Karpas-422 (cell line): ENCODE measurements around the gene DSC3. TPM values are rescaled to one million over a fixed set of nuclear protein-coding genes. Genes with fewer than 3 reads are reported as not detected.

Experiments used
- DNase-seq: peaks from one replicate; pipeline ENCODE4 v3.0.0-alpha.2; 2015
- H2AFZ ChIP-seq: fragments of 200-600 bp; sonication (generic); 2 replicates; pipeline ENCODE4 v1.6.1; 2014; ENCODE audit warnings: antibody characterized with exemption, low read length, mixed read lengths
- H3K27ac ChIP-seq: fragments of 200-600 bp; sonication (generic); 2 replicates; pipeline ENCODE4 v1.5.1; 2014; ENCODE audit warnings: mild to moderate bottlenecking, low read length, moderate library complexity
- H3K27me3 ChIP-seq: fragments of 200-600 bp; sonication (generic); 2 replicates; pipeline ENCODE4 v1.6.1; 2014; ENCODE audit warnings: low read length, mixed read lengths
- H3K36me3 ChIP-seq: fragments of 200-600 bp; sonication (generic); 2 replicates; pipeline ENCODE4 v1.6.1; 2014; ENCODE audit warnings: low read length, mixed read lengths; ENCODE audit not compliant: insufficient read depth
- H3K4me1 ChIP-seq: fragments of 200-600 bp; sonication (generic); 2 replicates; pipeline ENCODE4 v1.6.1; 2014; ENCODE audit warnings: mild to moderate bottlenecking, low read length, mixed read lengths
- H3K4me2 ChIP-seq: fragments of 200-600 bp; sonication (generic); 2 replicates; pipeline ENCODE4 v1.6.1; 2014; ENCODE audit warnings: low read length, low read depth, mild to moderate bottlenecking; ENCODE audit not compliant: poor library complexity, severe bottlenecking
- H3K4me3 ChIP-seq: fragments of 200-600 bp; sonication (generic); 2 replicates; pipeline ENCODE4 v1.5.1; 2014; ENCODE audit warnings: mild to moderate bottlenecking, antibody characterized with exemption, low read length, mixed read lengths
- H3K79me2 ChIP-seq: fragments of 200-600 bp; sonication (generic); 2 replicates; pipeline ENCODE4 v1.6.1; 2014; ENCODE audit warnings: mild to moderate bottlenecking, low read length, mixed read lengths
- H3K9ac ChIP-seq: fragments of 200-600 bp; sonication (generic); 2 replicates; pipeline ENCODE4 v1.6.0; 2014; ENCODE audit warnings: low read length
- H3K9me2 ChIP-seq: fragments of 200-600 bp; sonication (generic), shearing (Covaris generic); replicated peaks from 2 replicates; pipeline ENCODE4 v1.6.0; 2014; ENCODE audit warnings: mild to moderate bottlenecking, low read length, moderate library complexity; ENCODE audit not compliant: insufficient read depth
- H3K9me3 ChIP-seq: fragments of 300-700, 200-600 bp; sonication (generic); 2 replicates; pipeline ENCODE4 v1.6.1; 2014; ENCODE audit warnings: low read length, mixed read lengths
- H4K20me1 ChIP-seq: fragments of 200-600 bp; sonication (generic); 2 replicates; pipeline ENCODE4 v1.6.1; 2014; ENCODE audit warnings: mild to moderate bottlenecking, antibody characterized with exemption, low read length, low read depth; ENCODE audit not compliant: insufficient read depth
- total RNA-seq: library from RNA; depleted of rRNA; stranded (reverse); fragments of >200 nt; shearing (Covaris generic); gene quantifications from 2 replicates; pipeline ENCODE4 v1.2.3, GENCODE V29; 2014; ENCODE audit warnings: low replicate concordance

The DSC3 gene
- total RNA-seq, 1 experiment from 2014 or later, result 0.22 TPM

- H4K20me1 ChIP-seq, result no peaks in the 10 kb centered on the region
- H3K9me3 ChIP-seq, result no peaks in the 10 kb centered on the region
- H3K9me2 ChIP-seq, result no peaks in the 10 kb centered on the region; the same call in 1 of the 2 replicates
- H3K36me3 ChIP-seq, result no peaks in the 10 kb centered on the region
- H2AFZ ChIP-seq, result peak overlapping the region; percentile 86
- H3K4me3 ChIP-seq, result no peak overlapping the region
- no peak overlapping the region for H3K27ac ChIP-seq
- no peaks in the 10 kb centered on the region for H3K79me2 ChIP-seq
- H3K4me1 ChIP-seq, result peaks cover 16% of the 10 kb centered on the region
- peaks cover 3% of the 10 kb centered on the region; the same call in 1 of the 2 replicates for H3K27me3 ChIP-seq
- DNase-seq, result no peak
- H3K9ac ChIP-seq, result no peak overlapping the region
- H3K4me2 ChIP-seq, result peak overlapping the region; percentile 9
Measured at GRCh38 chr18:31065036-31065773, 22.7 kb upstream of the DSC3 start.

- peak overlapping the region; percentile 86 for H2AFZ ChIP-seq
- H3K4me1 ChIP-seq, result peaks cover 17% of the 10 kb centered on the region
- H4K20me1 ChIP-seq, result no peaks in the 10 kb centered on the region
- H3K9me3 ChIP-seq, result no peaks in the 10 kb centered on the region
- H3K9ac ChIP-seq, result no peak overlapping the region
- H3K36me3 ChIP-seq, result no peaks in the 10 kb centered on the region
- H3K4me2 ChIP-seq, result no peak overlapping the region
- no peak for DNase-seq
- peaks cover 3% of the 10 kb centered on the region; the same call in 1 of the 2 replicates for H3K27me3 ChIP-seq
- H3K9me2 ChIP-seq, result no peaks in the 10 kb centered on the region; the same call in 1 of the 2 replicates
- H3K4me3 ChIP-seq, result no peak overlapping the region
- no peaks in the 10 kb centered on the region for H3K79me2 ChIP-seq
- H3K27ac ChIP-seq, result no peak overlapping the region
Measured at GRCh38 chr18:31064130-31064529, 21.6 kb upstream of the DSC3 start.

GRCh38 chr18:31061945-31062344 lies 19.4 kb upstream of the DSC3 start:
- H3K9me2 ChIP-seq, result no peaks in the 10 kb centered on the region; the same call in 1 of the 2 replicates
- no peak for DNase-seq
- no peaks in the 10 kb centered on the region for H3K9me3 ChIP-seq
- peaks cover 27% of the 10 kb centered on the region for H3K4me1 ChIP-seq
- no peak overlapping the region for H3K4me2 ChIP-seq
- H3K36me3 ChIP-seq, result no peaks in the 10 kb centered on the region
- no peak overlapping the region for H3K9ac ChIP-seq
- no peak overlapping the region for H3K4me3 ChIP-seq
- H4K20me1 ChIP-seq, result no peaks in the 10 kb centered on the region
- H3K27ac ChIP-seq, result no peak overlapping the region
- H2AFZ ChIP-seq, result no peak overlapping the region
- no peaks in the 10 kb centered on the region for H3K79me2 ChIP-seq
- peaks cover 3% of the 10 kb centered on the region; the same call in 1 of the 2 replicates for H3K27me3 ChIP-seq

- no peaks in the 10 kb centered on the region for H3K79me2 ChIP-seq
- no peak overlapping the region for H3K4me2 ChIP-seq
- no peak overlapping the region for H3K9ac ChIP-seq
- no peaks in the 10 kb centered on the region for H3K9me2 ChIP-seq
- peaks cover 10% of the 10 kb centered on the region for H3K4me1 ChIP-seq
- no peaks in the 10 kb centered on the region; the same call in 1 of the 2 replicates for H3K36me3 ChIP-seq
- no peak overlapping the region for H3K4me3 ChIP-seq
- no peak for DNase-seq
- no peaks in the 10 kb centered on the region for H3K27me3 ChIP-seq
- no peaks in the 10 kb centered on the region for H4K20me1 ChIP-seq
- H3K27ac ChIP-seq, result no peak overlapping the region
- H3K9me3 ChIP-seq, result no peaks in the 10 kb centered on the region
- no peak overlapping the region for H2AFZ ChIP-seq
Measured at GRCh38 chr18:31058897-31059296, 16.4 kb upstream of the DSC3 start.

GRCh38 chr18:31057917-31058316 lies 15.4 kb upstream of the DSC3 start:
- no peak for DNase-seq
- no peak overlapping the region for H3K9ac ChIP-seq
- H3K4me3 ChIP-seq, result no peak overlapping the region
- no peak overlapping the region for H3K4me2 ChIP-seq
- H2AFZ ChIP-seq, result no peak overlapping the region
- no peaks in the 10 kb centered on the region for H3K9me3 ChIP-seq
- no peaks in the 10 kb centered on the region for H3K9me2 ChIP-seq
- H4K20me1 ChIP-seq, result no peaks in the 10 kb centered on the region
- H3K4me1 ChIP-seq, result peaks cover 10% of the 10 kb centered on the region
- no peaks in the 10 kb centered on the region; the same call in 1 of the 2 replicates for H3K36me3 ChIP-seq
- no peaks in the 10 kb centered on the region for H3K79me2 ChIP-seq
- H3K27me3 ChIP-seq, result no peaks in the 10 kb centered on the region
- no peak overlapping the region for H3K27ac ChIP-seq

GRCh38 chr18:31057051-31057450 lies 14.5 kb upstream of the DSC3 start:
- H4K20me1 ChIP-seq, result no peaks in the 10 kb centered on the region
- H3K27ac ChIP-seq, result no peak overlapping the region
- no peaks in the 10 kb centered on the region for H3K27me3 ChIP-seq
- peaks cover 10% of the 10 kb centered on the region for H3K4me1 ChIP-seq
- H3K4me3 ChIP-seq, result no peak overlapping the region
- H3K79me2 ChIP-seq, result no peaks in the 10 kb centered on the region
- H3K9me3 ChIP-seq, result no peaks in the 10 kb centered on the region
- H2AFZ ChIP-seq, result no peak overlapping the region
- no peak overlapping the region for H3K9ac ChIP-seq
- no peaks in the 10 kb centered on the region for H3K9me2 ChIP-seq
- no peak overlapping the region for H3K4me2 ChIP-seq
- no peaks in the 10 kb centered on the region; the same call in 1 of the 2 replicates for H3K36me3 ChIP-seq
- no peak for DNase-seq

- no peak overlapping the region for H3K4me3 ChIP-seq
- no peaks in the 10 kb centered on the region for H3K79me2 ChIP-seq
- no peak overlapping the region for H3K27ac ChIP-seq
- no peaks in the 10 kb centered on the region for H3K9me2 ChIP-seq
- H3K9ac ChIP-seq, result no peak overlapping the region
- no peak overlapping the region for H3K4me2 ChIP-seq
- no peak overlapping the region for H2AFZ ChIP-seq
- no peaks in the 10 kb centered on the region for H4K20me1 ChIP-seq
- no peaks in the 10 kb centered on the region; the same call in 1 of the 2 replicates for H3K36me3 ChIP-seq
- no peak for DNase-seq
- H3K9me3 ChIP-seq, result no peaks in the 10 kb centered on the region
- peaks cover 10% of the 10 kb centered on the region for H3K4me1 ChIP-seq
- H3K27me3 ChIP-seq, result no peaks in the 10 kb centered on the region
Measured at GRCh38 chr18:31056296-31056695, 13.8 kb upstream of the DSC3 start.

- no peaks in the 10 kb centered on the region for H3K4me1 ChIP-seq
- no peaks in the 10 kb centered on the region for H3K27me3 ChIP-seq
- H3K27ac ChIP-seq, result no peak overlapping the region
- no peaks in the 10 kb centered on the region for H3K9me2 ChIP-seq
- H3K4me2 ChIP-seq, result no peak overlapping the region
- H2AFZ ChIP-seq, result no peak overlapping the region
- H3K36me3 ChIP-seq, result no peaks in the 10 kb centered on the region; the same call in 1 of the 2 replicates
- no peak overlapping the region for H3K9ac ChIP-seq
- H3K9me3 ChIP-seq, result no peaks in the 10 kb centered on the region
- H3K4me3 ChIP-seq, result no peak overlapping the region
- H4K20me1 ChIP-seq, result no peaks in the 10 kb centered on the region
- DNase-seq, result no peak
- no peaks in the 10 kb centered on the region for H3K79me2 ChIP-seq
Measured at GRCh38 chr18:31050635-31051034, 8.1 kb upstream of the DSC3 start.
